NOMO-1 treated with DMSO at 0.1 percent for 48 hours (cell line): ENCODE data around the gene HECTD2.
"Not testable (repeated sequence)": the region's sequence is repeated elsewhere in the genome, so short reads cannot be mapped to it uniquely, and the experiment has no call there.

ENCODE experiments used
- DNase-seq: peaks from one replicate; lab custom pipeline; 2025; ENCODE audit not compliant: unreplicated experiment; lab: John Stamatoyannopoulos, UW

HECTD2 gene, protein sequence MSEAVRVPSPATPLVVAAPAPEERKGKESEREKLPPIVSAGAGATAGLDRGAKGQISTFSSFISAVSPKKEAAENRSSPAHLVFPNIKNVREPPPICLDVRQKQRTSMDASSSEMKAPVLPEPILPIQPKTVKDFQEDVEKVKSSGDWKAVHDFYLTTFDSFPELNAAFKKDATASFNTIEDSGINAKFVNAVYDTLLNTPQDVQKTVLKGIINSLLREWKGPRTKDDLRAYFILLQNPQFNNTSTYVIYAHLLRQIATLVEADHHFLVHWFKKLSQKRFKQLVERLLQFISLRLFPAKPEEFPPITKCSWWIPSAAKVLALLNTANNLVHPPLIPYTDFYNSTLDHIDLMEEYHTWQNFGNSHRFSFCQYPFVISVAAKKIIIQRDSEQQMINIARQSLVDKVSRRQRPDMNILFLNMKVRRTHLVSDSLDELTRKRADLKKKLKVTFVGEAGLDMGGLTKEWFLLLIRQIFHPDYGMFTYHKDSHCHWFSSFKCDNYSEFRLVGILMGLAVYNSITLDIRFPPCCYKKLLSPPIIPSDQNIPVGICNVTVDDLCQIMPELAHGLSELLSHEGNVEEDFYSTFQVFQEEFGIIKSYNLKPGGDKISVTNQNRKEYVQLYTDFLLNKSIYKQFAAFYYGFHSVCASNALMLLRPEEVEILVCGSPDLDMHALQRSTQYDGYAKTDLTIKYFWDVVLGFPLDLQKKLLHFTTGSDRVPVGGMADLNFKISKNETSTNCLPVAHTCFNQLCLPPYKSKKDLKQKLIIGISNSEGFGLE

DNA sequence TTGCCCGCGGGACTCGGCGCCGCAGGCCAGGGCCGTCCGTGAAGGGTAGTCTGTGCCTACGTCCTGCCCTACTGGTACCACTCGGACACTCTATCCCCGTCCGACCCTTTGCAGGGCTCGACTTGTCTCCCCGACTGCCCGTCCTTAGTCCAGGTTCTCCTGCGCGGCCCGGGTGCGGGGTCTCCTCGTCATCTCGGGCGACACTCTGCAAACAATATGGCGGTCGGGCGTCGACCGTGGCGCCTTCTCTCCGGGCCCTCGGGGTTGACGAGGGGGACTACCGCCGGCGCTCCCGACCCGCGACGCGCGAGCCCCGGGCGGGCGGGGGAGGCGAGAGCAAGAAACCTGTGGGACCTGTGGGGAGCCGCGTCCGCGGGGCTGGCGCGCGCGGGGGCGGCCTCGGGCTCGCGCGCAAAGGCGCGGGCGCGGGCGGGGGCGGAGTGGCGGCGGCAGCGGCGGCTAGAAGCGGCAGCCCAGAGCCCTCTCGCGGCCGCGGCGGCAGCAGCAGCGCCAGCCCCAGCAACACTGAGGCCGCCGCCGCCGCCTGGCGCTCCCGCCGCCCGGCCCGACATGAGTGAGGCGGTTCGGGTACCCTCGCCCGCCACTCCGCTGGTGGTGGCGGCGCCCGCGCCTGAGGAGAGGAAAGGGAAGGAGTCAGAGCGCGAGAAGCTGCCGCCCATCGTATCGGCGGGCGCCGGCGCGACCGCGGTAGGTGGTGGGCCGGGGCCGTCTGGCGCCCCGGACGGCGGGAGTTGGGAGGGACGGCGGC, at the start of gene HECTD2:
Gene HECTD2, plus strand, starts transcription at position 476 of the 769 bp plus-strand sequence. Its CDS starts 95 bp downstream, at position 571.
- DNase-seq = peak; percentile 73

DNA sequence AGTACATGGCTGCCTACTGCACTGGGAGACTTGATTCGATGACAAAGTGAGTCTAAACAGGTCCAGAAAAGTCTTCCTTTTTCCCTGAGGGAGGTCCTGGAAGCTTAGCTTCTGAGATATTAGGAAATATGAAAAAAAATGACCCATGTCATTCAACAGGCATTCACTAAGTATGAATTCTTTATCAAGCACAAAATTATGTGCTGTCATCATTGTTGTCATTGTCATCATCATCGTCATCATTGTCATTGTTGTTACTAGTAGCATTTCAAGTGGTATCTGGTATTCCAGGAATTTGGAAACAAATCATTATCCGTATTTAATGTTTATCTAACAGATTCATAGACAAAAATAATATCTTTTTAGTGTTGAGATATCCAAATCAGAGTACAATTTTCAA, 49.7 kb upstream of the HECTD2 start:
- no peak for DNase-seq

DNA sequence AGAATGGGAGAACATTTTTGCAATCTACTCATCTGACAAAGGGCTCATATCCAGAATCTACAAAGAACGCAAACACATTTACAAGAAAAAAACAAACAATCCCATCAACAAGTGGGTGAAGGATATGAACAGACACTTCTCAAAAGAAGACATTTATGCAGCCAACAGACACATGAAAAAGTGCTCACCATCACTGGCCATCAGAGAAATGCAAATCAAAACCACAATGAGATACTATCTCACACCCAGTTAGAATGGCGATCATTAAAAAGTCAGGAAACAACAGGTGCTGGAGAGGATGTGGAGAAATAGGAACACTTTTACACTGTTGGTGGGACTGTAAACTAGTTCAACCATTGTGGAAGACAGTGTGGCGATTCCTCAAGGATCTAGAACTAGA, 44.6 kb upstream of the HECTD2 start:
- not testable (repeated sequence) for DNase-seq

GRCh38 chr10:91366704-91367103, 43.4 kb upstream of the HECTD2 start:
- no peak for DNase-seq

DNA sequence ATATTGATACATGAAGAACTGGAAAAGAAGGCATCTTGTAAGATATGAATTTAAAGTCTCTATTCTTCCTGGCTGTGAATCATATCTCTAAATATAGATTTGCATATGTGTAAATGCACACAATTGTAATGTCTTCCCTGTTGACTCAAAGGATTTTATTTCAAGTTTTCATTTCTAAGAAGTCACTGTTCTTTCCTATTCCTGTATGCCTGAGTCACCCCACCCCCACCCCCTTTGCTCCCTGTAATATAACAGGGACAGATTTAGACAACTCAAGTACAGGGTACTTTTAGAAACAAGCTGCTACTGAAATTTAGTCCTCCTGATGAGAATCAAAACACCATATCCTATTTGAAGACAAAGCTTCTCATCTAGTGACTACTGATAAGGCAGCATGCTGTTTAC, 43.0 kb upstream of the HECTD2 start:
- DNase-seq = no peak

- no peak for DNase-seq
Measured at GRCh38 chr10:91367558-91367957, 42.6 kb upstream of the HECTD2 start.

GRCh38 chr10:91369978-91370589, 40.1 kb upstream of the HECTD2 start:
- DNase-seq = not testable (repeated sequence)

DNA sequence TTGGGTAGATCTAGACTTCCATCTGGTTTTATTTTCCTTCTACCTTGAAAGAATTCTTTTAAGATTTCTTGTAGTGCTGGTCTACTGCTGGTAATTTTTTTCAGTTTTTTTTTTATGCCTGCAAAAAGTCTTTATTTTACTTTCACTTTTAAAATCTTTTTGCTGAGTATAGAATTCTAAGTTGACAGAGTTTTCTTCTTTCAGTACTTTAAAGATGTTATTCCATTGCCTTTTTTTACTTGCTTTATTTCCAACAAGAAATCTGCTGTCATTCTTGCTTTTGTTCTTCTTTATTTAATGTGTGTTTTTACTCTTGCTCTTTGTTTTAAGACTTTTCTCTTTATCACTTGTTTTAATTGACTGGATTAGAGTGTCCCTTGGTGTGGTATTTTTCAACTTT, 36.1 kb upstream of the HECTD2 start:
- DNase-seq = no peak

DNA sequence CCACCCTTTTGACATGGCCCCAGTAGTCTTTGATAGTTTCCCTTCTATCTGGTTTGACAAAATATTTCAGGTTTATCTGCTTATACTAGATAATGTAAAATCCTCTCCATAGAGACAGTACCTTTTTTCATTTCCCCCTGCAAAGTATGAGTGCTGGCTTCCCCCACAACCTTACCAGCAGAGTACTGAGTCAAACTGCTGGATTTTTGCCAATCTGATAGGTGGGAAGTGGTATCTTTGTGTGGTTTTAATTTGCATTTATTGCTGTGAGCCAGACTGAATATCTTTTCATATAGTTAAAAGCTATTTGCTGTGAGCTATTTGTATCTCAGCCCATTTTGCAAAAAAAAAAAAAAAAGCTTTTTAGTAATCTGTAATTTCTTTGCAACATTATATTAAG, 32.1 kb upstream of the HECTD2 start:
- no peak for DNase-seq

DNA sequence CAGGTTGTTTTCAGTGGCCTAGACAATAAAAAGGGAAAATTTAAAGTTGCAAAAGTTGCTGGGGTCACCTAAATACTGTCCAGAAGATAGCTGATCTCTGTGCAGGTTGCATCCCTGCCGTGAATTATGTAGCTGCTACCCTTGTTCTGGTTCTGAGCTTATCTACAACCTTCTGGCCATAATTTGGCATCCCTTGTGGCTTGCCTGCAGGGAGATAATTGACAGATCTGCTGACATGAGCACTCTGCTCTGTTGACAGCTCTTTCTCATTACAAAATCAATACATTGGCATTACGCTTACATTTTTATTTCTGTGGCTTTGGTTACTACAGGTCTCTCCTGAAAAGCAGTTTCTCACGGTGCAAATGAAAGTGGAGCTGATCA, 29.3 kb upstream of the HECTD2 start:
- no peak for DNase-seq

DNA sequence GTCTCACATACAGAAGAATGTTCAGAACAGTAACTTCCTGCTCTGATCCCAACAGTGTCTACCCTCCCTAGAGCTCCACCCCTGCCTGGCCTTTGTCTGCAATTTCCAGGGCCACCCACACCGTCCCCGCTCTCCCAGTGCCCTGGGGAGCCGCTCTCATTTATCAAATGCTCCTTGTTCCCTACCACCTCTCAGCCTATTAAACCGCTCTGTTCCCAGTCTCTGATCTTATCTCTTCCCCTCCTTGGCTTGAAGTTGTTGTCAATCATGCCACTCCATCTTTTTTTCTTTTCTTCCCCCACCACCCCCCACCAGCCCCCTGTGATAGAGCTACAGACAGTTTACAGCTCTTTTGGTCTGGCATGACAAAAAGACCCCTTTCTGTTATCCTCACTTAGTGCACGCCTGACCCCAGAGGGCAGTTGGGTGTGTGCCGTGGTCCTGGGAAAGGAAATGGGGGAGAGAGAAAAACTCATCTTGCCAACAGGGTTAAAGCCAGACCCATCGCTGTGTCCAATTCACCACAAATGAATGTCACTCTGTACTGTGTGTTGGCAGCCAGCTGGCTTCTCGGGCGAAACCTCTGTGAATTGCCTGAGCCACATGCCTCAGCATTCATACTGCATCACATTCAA, 28.8 kb upstream of the HECTD2 start:
- no peak for DNase-seq

DNA sequence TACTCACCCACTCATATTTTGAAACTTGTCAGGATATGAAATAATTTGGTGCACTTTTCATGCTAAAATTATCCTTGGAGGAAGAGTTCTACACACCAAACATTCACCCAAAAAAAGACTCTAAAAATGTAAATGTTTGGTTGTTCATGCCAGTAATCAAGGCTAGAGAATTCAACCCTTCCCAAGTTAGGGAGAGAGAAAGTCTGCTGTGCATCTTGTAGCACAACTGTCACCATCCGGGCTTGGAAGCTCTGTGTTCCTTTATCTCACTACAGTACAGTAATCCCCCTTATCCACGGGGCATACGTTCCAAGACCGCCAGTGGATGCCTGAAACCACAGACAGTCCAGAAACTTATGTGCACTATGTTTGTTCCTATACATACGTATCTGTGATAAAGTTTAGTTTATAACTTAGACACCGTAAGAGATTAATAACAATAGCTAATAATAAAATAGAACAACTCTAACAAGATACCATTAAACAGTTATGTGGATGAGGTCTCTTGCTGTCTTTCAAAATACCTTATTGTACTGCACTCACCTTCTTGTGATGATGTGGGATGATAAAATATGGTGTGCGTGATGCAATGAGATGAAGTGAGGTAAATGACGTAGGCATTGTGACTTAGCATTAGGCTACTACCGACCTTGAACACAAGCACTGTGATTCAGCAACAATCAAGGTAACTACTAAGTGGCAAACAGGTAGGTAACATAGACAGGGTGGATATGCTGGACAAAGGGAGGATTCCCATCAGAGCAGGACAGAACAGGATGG, 24.6 kb upstream of the HECTD2 start:
- no peak for DNase-seq

DNA sequence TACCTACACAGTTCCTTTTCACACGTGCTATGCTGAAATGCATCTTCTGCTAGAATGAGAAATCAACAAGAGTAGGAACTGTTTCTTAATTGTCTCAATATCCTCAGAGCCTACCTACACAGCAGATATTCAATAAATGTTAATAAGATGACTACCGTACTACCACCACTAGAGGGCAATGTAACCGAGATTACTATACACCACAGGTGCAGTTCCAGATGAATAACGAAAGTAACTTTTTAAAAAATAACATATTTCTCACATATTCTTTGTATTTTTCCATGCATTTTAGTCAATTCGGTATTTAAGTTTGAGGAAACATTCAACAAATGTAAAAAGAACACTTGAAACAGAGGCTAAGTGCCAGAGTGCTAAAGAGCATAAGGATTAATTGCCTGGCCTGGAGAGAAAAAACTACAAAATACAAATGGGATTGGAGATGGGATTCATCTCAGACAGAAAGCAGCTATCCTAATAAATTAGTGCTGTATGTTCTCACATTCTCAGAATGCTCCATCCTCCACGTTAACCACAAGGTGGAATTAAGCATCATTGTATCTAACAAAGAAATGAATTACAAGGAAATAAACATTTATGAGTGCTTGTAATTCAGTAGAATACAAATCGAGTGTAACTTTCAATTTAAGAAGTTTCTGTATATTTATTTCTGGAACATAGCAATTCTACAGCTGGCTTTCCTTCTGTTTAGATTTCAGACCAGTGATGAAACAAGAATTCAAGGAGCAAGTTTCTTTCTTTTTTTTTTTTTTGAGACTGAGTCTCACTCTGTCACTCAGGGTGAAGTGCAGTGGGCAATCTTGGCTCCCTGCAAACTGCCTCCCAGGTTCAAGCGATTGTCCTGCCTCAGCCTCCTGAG, 20.3 kb upstream of the HECTD2 start:
- peak; percentile 65 for DNase-seq

DNA sequence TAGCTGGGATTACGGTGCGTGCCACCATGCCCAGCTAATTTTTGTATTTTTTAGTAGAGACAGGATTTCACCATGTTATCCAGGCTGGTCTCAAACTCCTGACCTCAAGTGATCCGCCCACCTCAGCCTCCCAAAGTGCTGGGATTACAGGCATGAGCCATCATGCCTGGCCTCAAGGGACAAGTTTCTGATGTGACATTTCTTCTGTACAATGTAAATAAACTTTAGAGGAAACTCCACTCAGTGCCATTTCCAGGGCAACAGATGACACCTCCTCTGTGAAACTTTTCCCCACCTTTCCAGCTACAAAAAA, 19.7 kb upstream of the HECTD2 start:
- not testable (repeated sequence) for DNase-seq

DNA sequence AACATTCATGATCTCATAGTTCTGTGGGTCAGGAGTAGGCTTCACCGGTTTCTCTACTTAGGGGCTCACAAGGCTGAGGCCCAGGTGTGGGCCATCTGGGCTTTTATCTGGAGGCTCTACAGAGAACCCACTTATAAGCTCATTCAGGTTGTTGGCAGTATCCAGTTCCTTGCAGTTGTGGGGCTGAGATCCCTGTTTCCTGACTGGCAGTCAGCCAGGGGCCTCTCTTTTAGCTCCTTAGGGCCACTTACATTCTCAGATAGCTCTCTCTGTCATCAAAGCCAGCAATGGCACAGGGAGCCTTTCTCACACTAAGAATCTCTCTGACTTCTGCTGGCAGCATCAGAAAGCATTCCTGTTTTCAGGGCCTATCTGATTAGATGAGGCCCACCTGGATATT, 18.2 kb upstream of the HECTD2 start:
- no peak for DNase-seq

- DNase-seq = no peak
Measured at GRCh38 chr10:91406322-91406721, 3.8 kb upstream of the HECTD2 start.

DNA sequence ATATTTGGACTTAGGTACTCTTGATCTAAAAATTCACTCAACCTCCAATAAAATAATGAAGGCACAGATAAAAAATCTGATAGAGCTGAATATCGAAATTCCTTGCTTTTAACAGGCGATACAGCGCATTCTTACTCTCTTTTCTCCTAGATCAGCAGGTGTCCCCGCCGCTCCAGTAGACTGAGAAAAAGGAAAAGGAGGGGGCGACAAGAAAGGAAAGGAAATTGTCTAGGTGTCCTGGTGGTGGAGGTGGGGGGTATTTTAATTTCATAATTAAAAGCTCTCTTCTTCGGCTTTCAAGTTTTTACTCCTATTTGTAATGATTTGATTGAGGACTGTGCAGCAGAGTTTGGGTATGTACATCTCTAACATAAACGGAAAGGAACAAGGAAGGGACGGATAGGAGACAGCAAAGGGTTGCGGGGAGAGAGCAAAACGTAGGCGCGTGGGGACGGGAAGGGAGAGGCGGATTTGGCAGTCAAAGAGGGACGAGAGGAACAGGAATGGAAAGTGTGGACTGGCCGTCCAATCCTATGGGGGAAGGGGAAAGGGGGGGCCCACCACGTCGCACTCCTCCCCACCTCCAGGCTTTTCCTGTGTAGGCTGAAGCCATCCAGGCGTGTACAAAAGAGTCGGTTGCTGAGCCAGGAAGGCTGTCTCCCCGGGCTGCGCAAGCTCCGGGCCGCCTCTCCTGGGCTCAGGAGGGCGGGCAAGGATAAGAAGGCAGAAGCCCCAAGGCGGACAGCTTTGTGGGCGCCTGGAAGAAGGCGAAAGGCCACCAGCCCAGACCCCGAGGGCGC, 875 bp upstream of the HECTD2 start:
- DNase-seq = peak; percentile 62

- peak; percentile 29 for DNase-seq
Measured at GRCh38 chr10:91410638-91411371, 661 bp downstream of the HECTD2 start.
